HG03565 (cell line): ENCODE measurements around the gene FYCO1.

Source experiments
- ATAC-seq: cut with Tn5 transposase; IDR thresholded peaks from one replicate; pipeline ENCODE4 v1.9.1; 2021; ENCODE audit warnings: mild to moderate bottlenecking, moderate library complexity; ENCODE audit not compliant: unreplicated experiment

The FYCO1 gene

GRCh38 chr3:45944830-45945620 is 50.6 kb downstream of the FYCO1 start:
- no peak for ATAC-seq

GRCh38 chr3:45943207-45943846 is 52.3 kb downstream of the FYCO1 start, which contains the start of gene CXCR6:
CXCR6 (plus strand) TSS chr3:45943464; CDS start chr3:45946482, 3,018 bp downstream.
- ATAC-seq, result no peak

- no peak for ATAC-seq
Measured at GRCh38 chr3:45942051-45942825, 53.4 kb downstream of the FYCO1 start.

- no peak for ATAC-seq
Measured at GRCh38 chr3:45940781-45941365, 54.8 kb downstream of the FYCO1 start.

GRCh38 chr3:45940004-45940780 is 55.4 kb downstream of the FYCO1 start:
- no peak for ATAC-seq

GRCh38 chr3:45939341-45939771 is 56.3 kb downstream of the FYCO1 start:
- no peak for ATAC-seq

- ATAC-seq, result no peak
Measured at GRCh38 chr3:45938864-45939263, 56.8 kb downstream of the FYCO1 start.

GRCh38 chr3:45938043-45938435 is 57.6 kb downstream of the FYCO1 start:
- ATAC-seq, result no peak

GRCh38 chr3:45937206-45938042 is 58.2 kb downstream of the FYCO1 start:
- ATAC-seq, result no peak

- ATAC-seq, result no peak
Measured at GRCh38 chr3:45936261-45936660, 59.4 kb downstream of the FYCO1 start.

- ATAC-seq, result no peak
Measured at GRCh38 chr3:45933591-45933990, 62.0 kb downstream of the FYCO1 start.

- ATAC-seq, result no peak
Measured at GRCh38 chr3:45932112-45932511, 63.5 kb downstream of the FYCO1 start.

- ATAC-seq, result no peak
Measured at GRCh38 chr3:45931496-45931895, 64.1 kb downstream of the FYCO1 start.

- ATAC-seq, result no peak
Measured at GRCh38 chr3:45929042-45929679, 66.5 kb downstream of the FYCO1 start.

- no peak for ATAC-seq
Measured at GRCh38 chr3:45927881-45928280, 67.7 kb downstream of the FYCO1 start.

GRCh38 chr3:45923755-45924154 is 71.9 kb downstream of the FYCO1 start:
- no peak for ATAC-seq

GRCh38 chr3:45922950-45923590 is 72.6 kb downstream of the FYCO1 start:
- no peak for ATAC-seq

GRCh38 chr3:45922039-45922326 is 73.6 kb downstream of the FYCO1 start:
- no peak for ATAC-seq
